Natural killer cell treated with Interleukin-12 subunit alpha and Interleukin-12 subunit beta and Interleukin-15 and Interleukin-18, amount 100 ng/mL, for 72 hours (primary cell): ENCODE measurements around the gene UVRAG. TPM values are rescaled to one million over a fixed set of nuclear protein-coding genes. Genes with fewer than 3 reads are reported as not detected.

Source experiments
- ATAC-seq, 2 donors: fragments of 150-1000 bp; cut with Tn5 transposase in 1 of 2; sonication (Bioruptor Pico), chemical (Tn5 transposase) in 1 of 2; 2 replicates each; pipeline ENCODE4 v1.10.0; 2021
- DNase-seq: peaks from one replicate; pipeline ENCODE4 v3.0.0; 2022; ENCODE audit warnings: low spot score
- H3K27ac Mint-ChIP-seq, 2 donors: 1 replicate in 1 of 2; 2 replicates in 1 of 2; pipeline ENCODE4 v1.8.0; 2022; ENCODE audit warnings: mixed read lengths in 2 of 2, mild to moderate bottlenecking in 1 of 2, moderate library complexity in 1 of 2
- H3K27me3 Mint-ChIP-seq, 2 donors: 1 replicate in 1 of 2; 2 replicates in 1 of 2; pipeline ENCODE4 v1.8.0; 2022; ENCODE audit warnings: mixed read lengths in 2 of 2
- H3K36me3 Mint-ChIP-seq: one replicate; pipeline ENCODE4 v1.8.0; 2022; ENCODE audit warnings: mixed read lengths
- H3K4me1 Mint-ChIP-seq, 2 donors: 1 replicate in 1 of 2; 2 replicates in 1 of 2; pipeline ENCODE4 v1.8.0; 2022; ENCODE audit warnings: low read depth in 2 of 2, mixed read lengths in 2 of 2, mild to moderate bottlenecking in 1 of 2
- H3K4me3 Mint-ChIP-seq: one replicate; pipeline ENCODE4 v1.8.0; 2022; ENCODE audit warnings: mixed read lengths
- H3K9me3 Mint-ChIP-seq: 2 replicates; pipeline ENCODE4 v1.8.0; 2022; ENCODE audit warnings: mixed read lengths
- total RNA-seq, 2 donors: library from RNA; stranded (reverse); gene quantifications; one replicate each; pipeline ENCODE4 v1.2.3, GENCODE V29; 2022

Gene UVRAG
- total RNA-seq, 2 donors from 2014 or later: 16.6 to 29.9 TPM

DNA sequence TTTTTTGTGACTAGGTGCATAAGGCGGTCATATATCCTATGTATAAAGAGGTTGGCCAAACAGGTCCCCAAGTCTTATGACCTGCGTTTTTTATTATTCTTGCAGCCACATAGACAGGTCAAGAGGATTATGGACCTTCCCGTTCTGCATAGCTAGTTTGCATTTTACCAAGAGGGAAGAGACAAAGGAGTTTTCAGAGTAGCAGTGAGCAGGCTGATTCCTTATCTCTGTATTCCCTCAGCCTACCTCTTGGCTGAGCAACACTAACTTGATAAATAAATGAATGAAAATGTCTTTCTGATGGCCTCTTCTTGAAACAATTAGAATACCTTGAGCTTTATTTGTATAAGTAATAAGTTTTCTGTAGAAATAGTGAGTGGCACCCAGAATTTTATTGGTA lies 210.8 kb downstream of the UVRAG start:
- Mint-ChIP-seq H3K9me3 (no peaks in the 10 kb centered on the region), H3K27ac (no peak overlapping the region), H3K36me3 (no peaks in the 10 kb centered on the region), H3K27me3 (no peaks in the 10 kb centered on the region), H3K4me1 (peaks cover 8 to 13% of the 10 kb centered on the region in 2 donors), H3K4me3 (no peak overlapping the region)
- ATAC-seq (no peak), DNase-seq (no peak)

DNA sequence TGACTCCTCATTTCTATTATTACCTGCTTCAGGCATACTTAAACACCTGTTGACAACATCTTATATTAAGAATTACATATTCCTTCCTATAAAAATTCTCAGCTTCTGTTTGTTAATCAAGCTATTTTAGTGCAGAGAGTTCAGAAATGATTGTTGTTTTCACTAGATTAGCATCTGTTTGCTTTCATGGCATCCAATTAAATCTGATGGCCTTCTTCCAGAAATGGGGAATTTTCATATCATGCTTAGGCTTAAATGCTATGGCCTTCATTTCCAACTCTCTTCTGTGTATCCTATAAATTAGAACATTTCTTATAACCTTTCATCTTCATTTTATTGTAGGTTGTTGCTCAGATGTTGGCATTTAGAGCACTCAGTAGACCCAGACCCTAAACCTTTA lies 211.3 kb downstream of the UVRAG start:
- Mint-ChIP-seq H3K36me3 (no peaks in the 10 kb centered on the region), H3K4me3 (no peak overlapping the region), H3K4me1 (peaks cover 3 to 8% of the 10 kb centered on the region in 2 donors), H3K27ac (no peak overlapping the region), H3K9me3 (no peaks in the 10 kb centered on the region), H3K27me3 (no peaks in the 10 kb centered on the region)
- ATAC-seq (no peak), DNase-seq (no peak)

DNA sequence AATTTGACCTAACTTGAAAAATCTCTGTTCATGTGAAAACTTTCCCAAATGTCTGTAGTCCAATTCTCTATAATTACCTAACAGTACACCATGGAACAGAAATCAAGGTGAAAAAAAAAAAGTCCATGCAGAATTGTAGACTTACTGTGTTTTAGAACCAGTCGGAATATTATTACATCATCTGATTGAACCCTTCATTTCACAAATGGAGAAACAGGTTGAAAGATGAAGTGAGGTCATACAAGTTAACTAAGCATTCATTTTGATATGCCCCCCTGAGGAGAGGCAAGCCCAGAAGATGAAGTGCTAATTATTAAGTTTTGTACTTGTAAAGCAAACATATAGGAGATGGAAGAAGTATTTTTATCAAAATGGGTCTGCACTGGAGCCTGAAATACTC lies 211.9 kb downstream of the UVRAG start:
- DNase-seq: no peak
- ATAC-seq: no peak
- H3K36me3 Mint-ChIP-seq: no peaks in the 10 kb centered on the region
- no peak overlapping the region for H3K4me3 Mint-ChIP-seq
- no peaks in the 10 kb centered on the region for H3K9me3 Mint-ChIP-seq
- no peaks in the 10 kb centered on the region for H3K27me3 Mint-ChIP-seq
- no peak overlapping the region for H3K27ac Mint-ChIP-seq
- H3K4me1 Mint-ChIP-seq: peaks cover 0 to 6% of the 10 kb centered on the region in 2 donors

DNA sequence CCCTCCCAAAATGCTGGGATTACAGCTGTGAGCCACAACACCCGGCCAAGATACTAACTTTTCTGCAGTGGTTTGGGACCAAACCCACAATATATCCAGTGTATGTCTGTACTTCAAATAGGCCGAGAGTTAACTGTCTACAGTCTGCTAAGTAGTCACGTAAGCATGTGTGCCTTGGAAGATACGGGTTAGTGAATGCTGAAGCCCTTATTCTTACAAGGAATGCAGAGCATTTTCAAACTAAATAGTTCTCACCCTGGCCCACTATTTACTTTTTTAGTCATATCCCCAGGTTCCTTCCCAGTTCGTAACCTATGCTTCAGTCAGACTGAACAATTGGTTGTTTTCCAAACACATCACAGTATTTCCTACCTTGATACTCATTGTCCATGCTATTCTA lies 215.3 kb downstream of the UVRAG start:
- Mint-ChIP-seq H3K27me3 (no peaks in the 10 kb centered on the region), H3K4me3 (no peak overlapping the region), H3K9me3 (no peaks in the 10 kb centered on the region), H3K36me3 (no peaks in the 10 kb centered on the region), H3K4me1 (peaks cover 0 to 6% of the 10 kb centered on the region in 2 donors), H3K27ac (no peak overlapping the region)
- ATAC-seq: no peak
- DNase-seq: no peak

DNA sequence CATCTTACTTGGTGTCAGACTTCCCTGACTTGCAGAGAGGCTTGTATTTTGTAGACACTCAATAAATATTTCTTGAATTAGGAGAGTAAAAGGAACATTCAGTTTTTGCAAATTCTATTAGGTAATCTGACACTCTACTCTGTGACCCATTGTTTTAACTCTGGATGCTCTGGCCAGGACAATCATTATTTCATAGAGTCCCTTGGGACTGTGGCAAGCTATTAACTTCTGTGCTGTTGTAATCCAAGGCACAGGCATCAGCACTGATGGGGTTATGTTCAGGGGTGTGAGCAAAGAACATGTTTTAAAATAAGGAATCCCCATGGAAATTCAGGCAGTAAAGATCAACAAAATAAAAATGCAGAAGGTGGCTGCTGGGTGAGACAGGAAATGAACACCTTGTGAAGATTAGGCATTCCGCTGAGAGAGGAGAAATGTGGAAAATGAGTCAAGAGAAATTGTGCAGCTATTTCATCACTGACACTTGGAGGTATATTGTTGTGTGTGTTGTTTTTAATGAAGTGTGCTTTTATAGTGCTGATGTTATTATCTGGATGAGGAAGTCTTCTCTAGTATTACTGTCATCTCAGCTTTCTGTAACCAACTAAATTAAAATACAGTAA lies 216.1 kb downstream of the UVRAG start:
- ATAC-seq: no peak
- peaks cover 0 to 6% of the 10 kb centered on the region in 2 donors for H3K4me1 Mint-ChIP-seq
- H3K27ac Mint-ChIP-seq: no peak overlapping the region
- H3K9me3 Mint-ChIP-seq: no peaks in the 10 kb centered on the region
- H3K27me3 Mint-ChIP-seq: no peaks in the 10 kb centered on the region
- DNase-seq: no peak
- no peak overlapping the region for H3K4me3 Mint-ChIP-seq
- no peaks in the 10 kb centered on the region for H3K36me3 Mint-ChIP-seq

DNA sequence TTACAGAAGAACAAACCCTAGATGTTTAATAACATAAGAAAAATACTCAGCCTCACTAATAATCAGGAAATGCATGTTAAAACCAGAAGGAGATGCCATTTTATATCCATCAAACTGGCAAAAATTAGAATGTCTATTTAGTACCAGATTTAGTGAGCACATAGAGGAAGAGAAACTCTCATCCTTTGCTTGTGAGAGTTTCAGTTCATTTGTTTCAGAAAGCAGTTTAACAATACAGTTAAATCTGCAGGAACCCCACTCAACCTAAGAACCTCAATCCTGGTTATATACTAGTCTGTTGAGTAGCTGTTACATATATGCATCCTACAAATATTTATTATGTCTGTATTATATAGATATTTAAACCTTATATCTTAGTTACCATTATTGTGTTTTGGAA lies 218.7 kb downstream of the UVRAG start:
- no peak for ATAC-seq
- H3K27ac Mint-ChIP-seq: no peak overlapping the region
- H3K27me3 Mint-ChIP-seq: no peaks in the 10 kb centered on the region
- no peaks in the 10 kb centered on the region for H3K9me3 Mint-ChIP-seq
- H3K4me1 Mint-ChIP-seq: peaks cover 0 to 3% of the 10 kb centered on the region in 2 donors
- H3K36me3 Mint-ChIP-seq: no peaks in the 10 kb centered on the region
- DNase-seq: no peak
- no peak overlapping the region for H3K4me3 Mint-ChIP-seq

DNA sequence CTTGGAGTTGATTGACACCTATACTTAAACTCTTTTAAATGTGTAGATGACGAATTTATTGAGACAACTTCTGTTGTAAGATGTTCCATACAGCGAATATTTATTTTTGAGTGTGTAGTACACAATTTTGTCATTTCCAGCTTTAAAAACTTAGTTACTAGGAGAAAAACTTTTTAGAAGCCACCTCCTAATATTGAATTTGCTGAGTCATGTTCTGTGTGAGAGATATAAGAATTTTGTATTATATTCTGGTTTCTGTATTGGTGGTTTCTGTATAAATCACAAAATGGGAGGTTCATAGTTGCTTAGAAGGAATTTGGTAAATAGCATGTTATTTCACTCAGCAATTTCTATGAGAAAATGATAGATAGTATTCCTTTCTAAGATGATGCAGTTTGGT lies 220.0 kb downstream of the UVRAG start:
- Mint-ChIP-seq H3K36me3 (no peaks in the 10 kb centered on the region), H3K9me3 (no peaks in the 10 kb centered on the region), H3K4me1 (no peaks in the 10 kb centered on the region), H3K27me3 (no peaks in the 10 kb centered on the region), H3K27ac (no peak overlapping the region), H3K4me3 (no peak overlapping the region)
- no peak for ATAC-seq
- DNase-seq: no peak

DNA sequence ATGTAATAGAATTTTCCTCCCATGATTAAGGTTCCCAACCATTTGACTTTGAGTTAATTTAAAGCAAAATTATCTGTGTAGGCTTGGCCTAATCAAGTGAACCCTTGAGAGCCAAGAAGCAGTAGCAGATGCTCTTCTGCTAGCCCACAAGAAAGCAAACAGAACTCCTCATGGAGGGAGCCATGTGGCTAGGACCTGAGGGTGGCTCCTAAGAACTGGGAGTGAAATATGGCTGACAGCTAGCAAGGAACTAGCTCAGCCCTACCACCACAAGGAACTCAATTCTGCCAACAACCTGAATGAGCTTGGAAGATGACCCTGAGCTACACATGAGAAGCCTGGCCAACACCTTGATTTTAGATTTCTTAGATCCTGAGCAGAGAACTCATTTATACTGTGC lies 223.6 kb downstream of the UVRAG start:
- Mint-ChIP-seq H3K4me1 (no peaks in the 10 kb centered on the region), H3K27ac (peak overlapping the region in 1 of 2 donors; percentile 39)
- DNase-seq: no peak

DNA sequence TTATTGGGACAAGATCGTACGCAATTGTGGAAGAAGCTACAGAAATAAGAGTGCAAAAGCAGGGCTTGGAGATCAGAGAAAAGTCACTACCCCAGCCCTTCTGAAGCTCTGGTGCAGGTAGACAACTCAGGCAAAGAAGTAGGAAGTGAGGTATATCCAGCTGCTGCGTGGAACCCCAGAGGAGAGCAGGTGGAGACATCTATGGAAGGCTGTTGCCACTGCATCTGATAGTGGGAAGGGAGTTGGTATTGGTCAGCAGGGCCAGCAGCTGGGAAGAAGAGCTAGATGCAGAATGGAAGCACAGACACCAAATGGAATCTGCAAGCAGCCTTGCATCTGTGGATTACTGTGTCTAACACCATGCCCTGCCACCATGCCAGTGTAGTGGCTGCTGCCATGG lies 226.2 kb downstream of the UVRAG start:
- Mint-ChIP-seq H3K36me3 (no peaks in the 10 kb centered on the region), H3K27ac (no peak overlapping the region), H3K4me1 (peaks cover 0 to 2% of the 10 kb centered on the region in 2 donors), H3K4me3 (no peak overlapping the region), H3K9me3 (no peaks in the 10 kb centered on the region), H3K27me3 (no peaks in the 10 kb centered on the region)
- DNase-seq (no peak), ATAC-seq (no peak)

More for the DNA sequence above, 223.6 kb downstream of the UVRAG start:
- Mint-ChIP-seq H3K36me3 (no peaks in the 10 kb centered on the region), H3K27me3 (no peaks in the 10 kb centered on the region), H3K9me3 (no peaks in the 10 kb centered on the region), H3K4me3 (no peak overlapping the region)
- no peak for ATAC-seq

DNA sequence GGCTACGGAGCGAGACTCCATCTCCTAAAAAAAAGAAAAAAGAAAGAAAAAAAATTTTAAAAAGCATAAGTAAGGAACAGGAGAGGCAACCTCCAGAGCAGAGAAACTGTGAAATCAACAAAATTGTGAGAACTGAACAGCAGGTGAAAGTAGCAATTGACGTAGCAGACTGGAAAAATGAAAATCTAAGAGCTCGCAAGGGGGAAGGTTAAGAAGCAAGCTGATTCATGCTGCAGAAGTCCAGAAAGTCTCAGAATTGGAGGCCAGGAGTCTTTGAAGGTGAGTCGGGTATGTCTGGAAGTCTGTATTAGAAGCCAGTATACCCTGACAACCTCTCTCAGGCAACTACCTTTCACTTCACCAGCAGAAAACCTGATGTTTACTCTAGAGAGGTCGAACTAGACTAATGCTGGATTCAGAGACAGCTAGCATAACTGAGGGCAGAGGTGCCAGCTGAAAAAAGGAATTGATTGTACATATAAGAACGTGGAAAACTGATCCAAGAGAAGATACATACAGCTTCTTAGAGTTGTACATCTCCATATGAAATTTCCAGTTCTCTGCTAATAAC lies 229.8 kb downstream of the UVRAG start:
- no peaks in the 10 kb centered on the region for H3K27me3 Mint-ChIP-seq
- DNase-seq (no peak), ATAC-seq (no peak)
- no peak overlapping the region for H3K27ac Mint-ChIP-seq
- no peak overlapping the region for H3K4me3 Mint-ChIP-seq
- peaks cover 0 to 2% of the 10 kb centered on the region in 2 donors for H3K4me1 Mint-ChIP-seq
- H3K36me3 Mint-ChIP-seq: no peaks in the 10 kb centered on the region
- no peaks in the 10 kb centered on the region for H3K9me3 Mint-ChIP-seq

DNA sequence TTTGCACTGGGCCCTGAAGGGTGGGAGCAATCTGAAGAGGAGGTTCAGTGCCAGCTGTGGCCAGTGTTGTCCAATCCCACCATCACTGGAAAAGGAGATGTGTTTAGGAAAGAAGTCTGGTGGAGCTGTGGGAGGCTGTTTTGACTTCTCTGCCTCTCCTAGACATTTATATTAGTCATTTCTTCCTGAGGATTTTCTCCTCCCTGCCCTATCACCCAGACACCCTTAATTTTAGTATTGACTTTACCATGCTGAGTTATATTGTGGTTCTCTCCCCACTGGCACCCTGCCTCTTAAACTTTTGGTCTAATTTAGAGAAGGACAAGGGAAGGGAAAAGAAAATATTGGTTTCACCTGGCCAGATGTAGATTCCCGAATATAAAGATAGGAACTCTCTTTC lies 232.2 kb downstream of the UVRAG start:
- no peak for ATAC-seq
- Mint-ChIP-seq H3K36me3 (no peaks in the 10 kb centered on the region), H3K27ac (no peak overlapping the region), H3K4me1 (peaks cover 0 to 9% of the 10 kb centered on the region in 2 donors), H3K4me3 (no peak overlapping the region), H3K9me3 (no peaks in the 10 kb centered on the region), H3K27me3 (no peaks in the 10 kb centered on the region)
- DNase-seq: no peak

DNA sequence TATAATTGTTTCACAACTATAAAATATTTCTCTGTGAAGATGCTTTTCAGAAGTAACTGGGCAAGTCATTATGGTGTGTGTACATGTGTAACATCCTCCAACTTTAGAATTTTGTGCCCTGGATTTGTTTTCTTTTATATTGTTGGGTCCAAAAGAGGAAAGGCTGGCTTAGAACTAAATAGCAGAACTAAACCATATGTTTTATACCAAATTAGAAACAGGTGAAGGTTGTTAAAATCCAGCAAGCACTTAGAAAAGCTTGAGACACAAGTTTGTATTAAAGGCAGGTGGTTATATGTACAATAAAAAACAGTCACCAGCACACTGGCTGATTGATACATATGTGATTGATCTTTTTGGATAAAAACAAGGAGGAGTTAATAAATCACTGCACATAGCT lies 232.8 kb downstream of the UVRAG start:
- Mint-ChIP-seq H3K27ac (no peak overlapping the region), H3K36me3 (no peaks in the 10 kb centered on the region), H3K9me3 (no peaks in the 10 kb centered on the region), H3K4me3 (no peak overlapping the region), H3K4me1 (peaks cover 0 to 13% of the 10 kb centered on the region in 2 donors), H3K27me3 (no peaks in the 10 kb centered on the region)
- DNase-seq (no peak), ATAC-seq (no peak)

DNA sequence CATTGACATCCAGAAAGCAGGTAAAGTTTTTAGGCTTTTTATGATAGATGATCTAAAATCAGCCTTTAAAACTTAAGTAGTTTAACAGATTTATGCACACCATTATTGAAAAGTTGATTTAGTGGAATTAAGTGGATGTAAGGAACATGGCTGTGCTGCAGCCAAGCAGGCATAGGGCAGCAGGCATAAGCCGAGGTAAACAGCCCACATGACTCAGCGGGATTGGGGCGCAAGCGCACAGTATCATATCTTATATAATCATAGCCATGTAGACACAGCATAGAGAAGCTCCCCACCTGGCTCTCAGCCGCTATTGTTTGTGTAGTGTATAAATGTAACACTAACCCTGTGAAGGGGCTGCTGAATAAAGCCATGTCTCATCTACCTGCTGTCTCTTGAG lies 233.8 kb downstream of the UVRAG start:
- no peaks in the 10 kb centered on the region for H3K36me3 Mint-ChIP-seq
- H3K27ac Mint-ChIP-seq: no peak overlapping the region
- no peak overlapping the region for H3K4me3 Mint-ChIP-seq
- no peaks in the 10 kb centered on the region for H3K27me3 Mint-ChIP-seq
- peaks cover 0 to 13% of the 10 kb centered on the region in 2 donors for H3K4me1 Mint-ChIP-seq
- no peak for DNase-seq
- no peak for ATAC-seq
- no peaks in the 10 kb centered on the region for H3K9me3 Mint-ChIP-seq

DNA sequence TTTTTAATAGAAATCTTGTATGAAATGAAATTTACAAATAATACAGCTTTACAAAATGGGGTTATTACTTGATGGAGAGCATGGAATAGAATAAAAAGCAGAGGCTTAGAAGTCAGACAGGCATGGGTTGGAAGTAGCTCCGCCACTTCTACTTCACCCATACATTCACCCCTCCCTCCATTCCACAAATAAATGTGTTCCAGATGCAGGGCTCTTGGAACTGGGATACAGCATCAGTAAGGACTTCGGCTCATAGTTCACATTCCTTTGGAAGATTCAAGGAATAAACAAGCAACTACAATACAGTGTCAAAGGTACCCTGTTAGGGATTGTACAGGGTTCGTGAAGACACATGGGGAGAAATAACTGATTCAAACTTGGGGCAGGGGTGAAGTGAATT lies 234.5 kb downstream of the UVRAG start:
- peaks cover 4 to 18% of the 10 kb centered on the region in 2 donors for H3K4me1 Mint-ChIP-seq
- no peak for ATAC-seq
- H3K27ac Mint-ChIP-seq: no peak overlapping the region
- no peaks in the 10 kb centered on the region for H3K27me3 Mint-ChIP-seq
- no peaks in the 10 kb centered on the region for H3K9me3 Mint-ChIP-seq
- H3K4me3 Mint-ChIP-seq: no peak overlapping the region
- DNase-seq: no peak
- H3K36me3 Mint-ChIP-seq: peaks cover 4% of the 10 kb centered on the region

DNA sequence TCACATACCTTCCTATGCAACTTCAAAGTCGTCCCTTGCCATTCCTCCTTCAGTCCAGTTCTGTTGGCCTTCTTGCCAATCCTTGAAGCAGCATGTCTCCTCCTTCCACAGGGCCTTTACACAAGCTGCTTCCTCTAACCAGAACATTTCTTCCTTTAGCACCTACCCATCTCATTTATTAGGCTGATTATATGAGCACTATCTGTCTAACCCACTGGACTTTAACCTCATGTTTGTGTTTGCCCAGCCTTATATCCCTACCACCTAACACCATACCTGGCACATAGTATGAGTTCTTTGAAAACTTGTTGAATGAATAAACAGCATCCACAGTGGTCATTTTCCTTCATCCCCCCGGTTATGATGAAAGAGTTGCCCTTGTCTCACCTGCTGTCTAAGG lies 236.9 kb downstream of the UVRAG start:
- Mint-ChIP-seq H3K27me3 (no peaks in the 10 kb centered on the region), H3K36me3 (peaks cover 6% of the 10 kb centered on the region), H3K27ac (no peak overlapping the region), H3K4me1 (peaks cover 11 to 18% of the 10 kb centered on the region in 2 donors), H3K4me3 (no peak overlapping the region), H3K9me3 (no peaks in the 10 kb centered on the region)
- ATAC-seq (no peak), DNase-seq (no peak)
